ENCODE data around the gene ZNF624.

The ZNF624 gene

DNA sequence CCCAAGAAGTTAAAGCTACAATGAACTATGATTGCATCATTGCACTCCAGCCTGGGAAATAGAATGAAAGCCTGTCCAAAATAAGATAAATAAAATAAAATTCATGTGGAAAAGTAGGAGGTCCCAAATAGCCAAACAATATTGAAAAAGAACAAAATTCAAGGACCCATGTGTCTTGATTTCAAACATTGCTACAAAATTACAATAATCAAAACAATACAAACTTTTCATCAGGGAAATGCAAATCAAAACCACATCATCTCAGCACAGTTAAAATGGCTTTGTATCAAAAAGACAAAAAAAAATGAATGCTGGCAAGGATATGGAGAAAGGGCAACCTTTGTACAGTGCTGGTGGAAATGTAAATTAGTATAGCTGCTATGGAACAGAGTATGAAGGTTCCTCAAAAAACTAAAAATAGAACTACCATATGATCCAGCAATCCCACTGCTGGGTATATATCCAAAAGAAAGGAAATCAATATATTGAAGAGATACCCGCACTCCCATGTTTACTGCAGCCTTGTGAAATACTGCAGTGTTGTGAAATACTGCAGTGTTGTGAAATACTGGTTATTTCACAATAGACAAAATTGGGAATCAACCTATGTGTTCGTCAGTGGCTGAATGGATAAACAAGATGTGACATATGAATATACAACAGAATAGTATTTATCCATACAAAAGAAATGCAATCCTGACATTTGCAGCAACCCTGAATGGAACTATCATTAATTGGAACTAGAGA lies 60.1 kb downstream of the ZNF624 start:
- no peak for DNase-seq (ENCODE audit: low read depth)

DNA sequence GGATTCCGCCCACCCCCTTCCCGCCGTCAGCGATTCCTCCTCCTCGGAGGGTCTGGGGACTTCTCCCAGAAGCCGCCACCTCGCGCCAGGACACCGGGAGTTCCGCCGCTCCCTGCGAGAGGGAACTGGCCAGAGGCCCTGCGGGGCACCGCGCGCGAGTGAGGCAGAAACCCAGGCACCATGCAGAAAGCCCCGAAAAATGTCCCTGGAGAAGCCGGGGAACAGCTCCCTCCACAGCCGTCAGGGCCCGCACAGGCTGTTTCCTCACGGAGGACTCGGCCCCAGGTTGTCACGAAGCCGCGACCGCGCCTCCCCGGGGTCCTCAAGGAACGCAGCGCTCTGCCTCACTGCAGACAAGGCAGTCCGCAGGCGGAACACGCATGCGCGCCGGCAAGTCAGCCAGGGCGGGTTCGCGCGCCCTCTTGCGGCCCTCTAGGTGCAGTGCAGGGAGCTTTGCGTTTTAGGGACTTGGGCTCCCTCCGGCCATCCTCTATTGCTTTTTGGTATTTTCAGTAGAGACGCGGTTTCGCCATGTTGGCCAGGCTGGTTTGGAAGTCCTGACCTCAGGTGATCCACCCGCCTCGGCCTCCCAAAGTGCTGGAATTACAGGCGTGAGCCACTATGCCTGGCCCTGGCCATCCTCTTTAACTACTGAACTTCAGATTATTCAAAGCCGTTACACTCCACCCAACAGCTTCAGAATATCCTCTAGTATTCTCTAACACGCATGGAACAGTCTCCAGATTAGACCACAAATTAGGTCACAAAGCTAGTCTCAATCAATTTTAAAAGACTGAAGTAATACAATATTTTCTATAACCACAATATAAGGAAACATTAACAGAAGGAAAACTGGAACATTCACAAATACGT lies 64.3 kb downstream of the ZNF624 start:
- peak; percentile 67 for DNase-seq (ENCODE audit: low read depth)

DNA sequence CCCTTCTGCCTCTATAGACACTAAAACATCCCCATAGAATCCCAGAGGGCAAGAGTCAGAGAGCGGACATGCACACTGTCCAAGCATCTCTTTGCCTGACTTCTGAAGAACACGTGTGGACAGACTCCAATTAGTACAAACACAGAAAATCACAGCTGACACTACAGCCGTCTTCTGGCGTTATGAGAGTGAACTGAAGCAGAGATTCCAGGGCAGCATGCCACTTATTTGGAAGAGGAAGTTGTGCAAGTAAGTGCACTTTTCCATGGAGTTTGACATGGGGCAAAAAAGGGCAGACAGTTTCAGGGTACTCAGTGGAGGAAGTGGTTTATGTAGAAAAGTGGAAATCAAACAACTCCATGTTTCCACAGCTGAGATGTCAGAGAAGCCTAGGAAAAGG lies 67.9 kb downstream of the ZNF624 start:
- DNase-seq (ENCODE audit: low read depth): no peak

DNA sequence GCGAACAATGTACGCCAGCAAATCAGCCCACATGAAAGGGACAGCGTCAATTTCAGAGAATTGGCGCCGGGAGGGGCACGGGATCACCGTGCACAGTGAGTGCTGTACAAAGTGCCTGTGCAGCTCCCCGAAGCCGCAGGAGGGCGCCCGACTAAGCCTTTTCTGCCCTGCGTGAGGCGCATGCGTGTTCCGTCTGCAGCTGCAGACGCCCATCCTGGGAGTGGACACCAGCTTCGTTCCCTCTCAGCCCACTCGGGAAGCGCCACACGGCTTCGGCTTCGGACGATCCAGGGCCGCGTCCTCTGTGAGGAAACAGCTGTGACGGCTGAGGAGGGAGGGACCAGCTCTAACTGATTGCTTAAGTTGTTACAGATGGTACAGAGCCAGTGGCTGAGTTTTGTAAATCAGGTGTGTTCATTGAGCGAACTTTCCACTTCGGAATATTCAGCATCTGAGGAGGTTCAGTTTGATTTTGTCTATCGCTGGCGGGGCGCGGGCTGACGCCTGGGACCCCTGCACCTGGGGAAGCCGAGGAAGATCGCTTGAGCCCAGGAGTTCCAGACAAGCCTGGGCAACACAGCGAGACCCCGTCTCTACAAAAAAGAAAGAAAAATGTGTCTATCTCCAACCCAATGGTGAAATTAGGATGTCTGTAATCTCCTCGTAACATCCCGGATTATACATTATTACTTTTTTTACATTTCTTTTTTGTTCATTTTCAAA lies 69.2 kb downstream of the ZNF624 start:
- DNase-seq (ENCODE audit: low read depth): peak; percentile 78

DNA sequence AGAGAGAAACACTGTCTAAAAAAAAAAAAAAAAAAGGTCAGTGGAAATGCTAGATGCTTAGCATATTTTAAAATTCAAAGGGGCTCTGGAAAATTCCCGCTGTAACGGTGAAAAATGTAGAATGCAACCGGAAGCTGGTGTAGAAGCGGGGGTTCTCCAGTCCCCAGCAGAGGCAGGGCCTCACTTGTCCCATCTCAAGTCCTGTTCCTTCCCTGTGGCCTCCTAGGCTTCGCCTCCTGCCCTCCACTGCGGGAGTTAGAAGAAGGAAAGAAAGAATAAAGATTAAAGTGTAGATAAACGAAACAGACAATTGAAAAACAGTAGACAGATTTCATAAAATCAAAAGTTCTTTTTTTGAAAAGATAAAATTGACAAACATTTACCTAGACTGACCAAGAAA lies 69.9 kb downstream of the ZNF624 start:
- no peak for DNase-seq (ENCODE audit: low read depth)

DNA sequence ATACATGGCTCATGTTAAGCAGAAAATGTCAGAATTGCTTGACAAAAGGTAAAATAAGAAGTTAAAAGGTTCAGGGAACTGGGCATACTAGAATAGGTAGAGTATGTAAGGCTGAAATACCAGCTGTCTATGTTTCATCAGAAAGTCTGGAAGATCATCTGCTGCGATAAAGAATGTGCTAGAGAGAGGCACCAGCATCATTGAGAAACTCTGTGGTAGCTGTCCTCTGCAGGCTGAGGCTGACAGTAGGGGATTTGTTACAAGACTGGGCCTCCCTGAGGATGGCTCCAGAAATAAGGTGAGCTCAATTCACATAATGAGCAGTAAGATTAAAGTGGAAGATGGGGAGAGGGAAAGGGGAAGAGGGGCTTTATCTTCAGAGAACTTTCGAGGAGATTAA lies 80.2 kb downstream of the ZNF624 start:
- no peak for DNase-seq (ENCODE audit: low read depth)
